ENCODE data around the gene BSDC1.

DNA sequence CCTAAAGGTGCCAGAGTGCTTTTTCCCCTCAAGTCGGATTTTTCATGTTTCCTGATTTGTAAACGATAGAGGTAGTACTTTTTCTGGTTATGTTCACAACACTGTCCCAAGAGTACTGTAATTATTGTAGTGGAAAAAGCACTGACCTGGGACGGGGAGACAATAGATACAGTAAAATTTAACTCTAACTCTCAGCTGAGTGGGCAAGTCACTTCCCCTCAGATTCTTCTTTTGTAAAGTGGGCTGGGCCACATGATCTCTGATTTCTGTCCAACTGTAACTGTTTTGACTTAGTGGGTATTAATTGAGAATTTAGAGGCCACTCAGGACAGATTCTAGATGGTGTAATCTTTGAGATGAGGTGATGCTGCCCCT lies 77.4 kb downstream of the BSDC1 start:
- TF ChIP-seq CTCF (IDR thresholded peaks at IDR 0.05) (no peak), POLR2A (IDR thresholded peaks at IDR 0.05) (no peak)
